ENCODE measurements around the gene MT3. TPM values are rescaled to one million over a fixed set of nuclear protein-coding genes. Genes with fewer than 3 reads are reported as not detected.

The MT3 gene
- total RNA-seq, 5 donors from 2014 or later (not counting 1 experiment from before 2014, with no cell fraction given), result 0.66 to 1.9 (median 0.84) TPM; not detected in 1

- DNase-seq (no peak), ATAC-seq (replicated peaks in 1 of 4) (no peak)
- no CpG with 5 or more reads among the region's 2 CpGs for WGBS (ENCODE audit: insufficient coverage)
- Histone ChIP-seq H3K4me1 (ENCODE audit: control insufficient read depth in 1 of 2, extremely low read depth in 1 of 2, insufficient read depth in 2 of 2, low read length in 2 of 2) (peaks cover 27 to 51% of the 10 kb centered on the region in 2 experiments), H3K27me3 (replicated peaks in 1 of 2; ENCODE audit: control insufficient read depth in 2 of 2, extremely low read depth in 1 of 2, insufficient read depth in 2 of 2, low read length in 1 of 2) (no peaks in the 10 kb centered on the region), H3K9me3 (no peaks in the 10 kb centered on the region), H3K27ac (ENCODE audit: low read length) (peak overlapping the region; percentile 62), H3K4me3 (ENCODE audit: control insufficient read depth in 1 of 2, extremely low read depth in 1 of 2, low read length in 1 of 2) (peak overlapping the region in 1 of 2 donors; percentile 66), H3K36me3 (ENCODE audit: control insufficient read depth in 2 of 2, extremely low read depth in 1 of 2, insufficient read depth in 1 of 2, low read length in 1 of 2) (no peaks in the 10 kb centered on the region)
- Mint-ChIP-seq H3K4me1 (peaks cover 45 to 55% (median 51%) of the 10 kb centered on the region in 3 donors), H3K4me3 (peak overlapping the region; percentile 72 to 96 (median 79)), H3K36me3 (no peaks in the 10 kb centered on the region), H3K27me3 (no peaks in the 10 kb centered on the region), H3K27ac (peak overlapping the region; percentile 86 to 94), H3K9me3 (no peaks in the 10 kb centered on the region)
- ChIA-PET POLR2A (interaction anchor here in 1 of 2 donors (1.0 kb wide), 1 partner anchor 1248 kb away, joined by 3 read pairs; no protein-coding TSS in a partner anchor), CTCF (interaction anchor here in 1 of 2 donors (3.7 kb wide), 1 partner anchor 94 kb away, joined by 24 read pairs; no protein-coding TSS in a partner anchor)
Measured at GRCh38 chr16:56607675-56608042, 18.3 kb downstream of the MT3 start.

DNA sequence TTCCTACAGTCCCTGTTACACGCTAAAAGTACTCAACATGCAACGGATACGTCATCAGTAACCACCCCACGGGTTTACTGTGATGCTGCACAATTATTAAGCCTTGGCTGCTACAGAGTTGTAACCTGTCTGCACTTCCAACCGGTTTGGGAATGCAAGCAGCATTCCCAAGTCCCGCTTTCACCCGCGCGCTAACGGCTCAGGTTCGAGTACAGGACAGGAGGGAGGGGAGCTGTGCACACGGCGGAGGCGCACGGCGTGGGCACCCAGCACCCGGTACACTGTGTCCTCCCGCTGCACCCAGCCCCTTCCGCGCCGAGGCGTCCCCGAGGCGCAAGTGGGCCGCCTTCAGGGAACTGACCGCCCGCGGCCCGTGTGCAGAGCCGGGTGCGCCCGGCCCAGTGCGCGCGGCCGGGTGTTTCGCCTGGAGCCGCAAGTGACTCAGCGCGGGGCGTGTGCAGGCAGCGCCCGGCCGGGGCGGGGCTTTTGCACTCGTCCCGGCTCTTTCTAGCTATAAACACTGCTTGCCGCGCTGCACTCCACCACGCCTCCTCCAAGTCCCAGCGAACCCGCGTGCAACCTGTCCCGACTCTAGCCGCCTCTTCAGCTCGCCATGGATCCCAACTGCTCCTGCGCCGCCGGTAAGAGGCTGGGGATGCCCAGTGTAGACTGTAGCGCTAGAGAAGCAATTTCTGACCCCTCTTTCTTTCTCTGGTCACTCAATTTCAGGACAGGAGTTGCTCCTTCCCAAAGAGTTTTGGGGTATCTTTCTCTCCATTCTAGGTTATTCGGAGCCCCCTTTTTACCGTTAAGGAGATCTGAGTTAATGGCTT lies 18.9 kb downstream of the MT3 start, which contains the start of gene MT2A:
MT2A (plus strand) TSS at position 542 of the 833 bp plus-strand sequence; CDS start at position 614, 72 bp downstream.
- no peaks in the 10 kb centered on the region for H3K27me3 ChIP-seq (replicated peaks in 1 of 2; ENCODE audit: control insufficient read depth in 2 of 2, extremely low read depth in 1 of 2, insufficient read depth in 2 of 2, low read length in 1 of 2)
- WGBS (ENCODE audit: insufficient coverage), result 4% methylated on average over 62 of the region's 62 CpGs
- Mint-ChIP-seq H3K27ac (peak within 1 kb of the TSS; percentile 93 to 98), H3K9me3 (no peaks in the 10 kb centered on the region), H3K27me3 (no peaks in the 10 kb centered on the region), H3K4me1 (peaks cover 45 to 55% (median 51%) of the 10 kb centered on the region in 3 donors), H3K4me3 (peak within 1 kb of the TSS; percentile 91 to 96 (median 94)), H3K36me3 (no peaks in the 10 kb centered on the region)
- peak within 1 kb of the TSS; percentile 66 to 67 for H3K4me3 ChIP-seq (ENCODE audit: control insufficient read depth in 1 of 2, extremely low read depth in 1 of 2, low read length in 1 of 2)
- POLR2A ChIA-PET, result interaction anchor here (1.0 kb wide), 3 partner anchors 17 to 1247 kb away, joined by 3 to 7 read pairs (median 4); partner anchors contain the start of gene MT1E (in 1 of the 2)
- peaks cover 27 to 51% of the 10 kb centered on the region in 2 experiments for H3K4me1 ChIP-seq (ENCODE audit: control insufficient read depth in 1 of 2, extremely low read depth in 1 of 2, insufficient read depth in 2 of 2, low read length in 2 of 2)
- H3K9me3 ChIP-seq, result no peaks in the 10 kb centered on the region
- peak within 1 kb of the TSS; percentile 95 for H3K27ac ChIP-seq (ENCODE audit: low read length)
- peak; percentile 75 to 95 (median 92) for ATAC-seq (replicated peaks in 1 of 4)
- CTCF ChIA-PET, result interaction anchor here in 1 of 2 donors (0.6 to 3.7 kb wide), 7 partner anchors 16 to 559 kb away, joined by 3 to 24 read pairs (median 4); partner anchors contain the start of gene MT1X
- peak; percentile 69 to 92 (median 82) for DNase-seq
- H3K36me3 ChIP-seq (ENCODE audit: control insufficient read depth in 2 of 2, extremely low read depth in 1 of 2, insufficient read depth in 1 of 2, low read length in 1 of 2), result no peaks in the 10 kb centered on the region

GRCh38 chr16:56608876-56609462 lies 19.6 kb downstream of the MT3 start:
- H3K27ac ChIP-seq (ENCODE audit: low read length), result peak overlapping the region; percentile 95
- ChIA-PET POLR2A (interaction anchor here in 1 of 2 donors (1.0 to 1.6 kb wide), 3 partner anchors 17 to 67 kb away, joined by 4 to 7 read pairs (median 5); partner anchors contain the start of gene MT1E), CTCF (interaction anchor here in 1 of 2 donors (0.6 to 3.7 kb wide), 6 partner anchors 8 to 93 kb away, joined by 3 to 24 read pairs (median 5); no protein-coding TSS in a partner anchor)
- peak in 2 of 4 experiments; percentile 13 for ATAC-seq (replicated peaks in 1 of 4)
- peaks cover 43 to 55% (median 51%) of the 10 kb centered on the region in 3 donors for H3K4me1 Mint-ChIP-seq
- H3K4me3 Mint-ChIP-seq, result peak overlapping the region; percentile 91 to 96 (median 94)
- H3K4me3 ChIP-seq (ENCODE audit: control insufficient read depth in 1 of 2, extremely low read depth in 1 of 2, low read length in 1 of 2), result peak overlapping the region; percentile 66 to 67
- peak overlapping the region; percentile 93 to 98 for H3K27ac Mint-ChIP-seq
- H3K4me1 ChIP-seq (ENCODE audit: control insufficient read depth in 1 of 2, extremely low read depth in 1 of 2, insufficient read depth in 2 of 2, low read length in 2 of 2), result peaks cover 27 to 51% of the 10 kb centered on the region in 2 experiments
- 0% methylated on average over 13 of the region's 21 CpGs for WGBS (ENCODE audit: insufficient coverage)
- no peaks in the 10 kb centered on the region for H3K36me3 Mint-ChIP-seq
- DNase-seq, result no peak
- no peaks in the 10 kb centered on the region for H3K36me3 ChIP-seq (ENCODE audit: control insufficient read depth in 2 of 2, extremely low read depth in 1 of 2, insufficient read depth in 1 of 2, low read length in 1 of 2)
- H3K27me3 ChIP-seq (replicated peaks in 1 of 2; ENCODE audit: control insufficient read depth in 2 of 2, extremely low read depth in 1 of 2, insufficient read depth in 2 of 2, low read length in 1 of 2), result no peaks in the 10 kb centered on the region
- H3K27me3 Mint-ChIP-seq, result no peaks in the 10 kb centered on the region
- H3K9me3 Mint-ChIP-seq, result no peaks in the 10 kb centered on the region
- no peaks in the 10 kb centered on the region for H3K9me3 ChIP-seq

GRCh38 chr16:56609463-56609921 lies 20.2 kb downstream of the MT3 start:
- H3K9me3 ChIP-seq, result no peaks in the 10 kb centered on the region
- peaks cover 27 to 51% of the 10 kb centered on the region in 2 experiments for H3K4me1 ChIP-seq (ENCODE audit: control insufficient read depth in 1 of 2, extremely low read depth in 1 of 2, insufficient read depth in 2 of 2, low read length in 2 of 2)
- peaks cover 44 to 56% (median 51%) of the 10 kb centered on the region in 3 donors for H3K4me1 Mint-ChIP-seq
- H3K36me3 ChIP-seq (ENCODE audit: control insufficient read depth in 2 of 2, extremely low read depth in 1 of 2, insufficient read depth in 1 of 2, low read length in 1 of 2), result no peaks in the 10 kb centered on the region
- DNase-seq, result peak in 34 of 35 experiments; percentile 49 to 93 (median 75)
- no peaks in the 10 kb centered on the region for H3K27me3 ChIP-seq (replicated peaks in 1 of 2; ENCODE audit: control insufficient read depth in 2 of 2, extremely low read depth in 1 of 2, insufficient read depth in 2 of 2, low read length in 1 of 2)
- H3K27ac ChIP-seq (ENCODE audit: low read length), result peak overlapping the region; percentile 95
- peak overlapping the region; percentile 91 to 96 (median 94) for H3K4me3 Mint-ChIP-seq
- no peaks in the 10 kb centered on the region for H3K9me3 Mint-ChIP-seq
- H3K4me3 ChIP-seq (ENCODE audit: control insufficient read depth in 1 of 2, extremely low read depth in 1 of 2, low read length in 1 of 2), result peak overlapping the region; percentile 66 to 67
- H3K36me3 Mint-ChIP-seq, result no peaks in the 10 kb centered on the region
- ATAC-seq (replicated peaks in 1 of 4), result peak; percentile 34 to 56 (median 44)
- ChIA-PET CTCF (interaction anchor here in 1 of 2 donors (1.2 to 2.3 kb wide), 2 partner anchors 9 to 92 kb away, joined by 4 to 8 read pairs; no protein-coding TSS in a partner anchor), POLR2A (interaction anchor here in 1 of 2 donors (0.5 to 1.6 kb wide), 4 partner anchors 12 to 97 kb away, joined by 3 to 5 read pairs (median 3); no protein-coding TSS in a partner anchor)
- 0% methylated on average over 3 of the region's 6 CpGs for WGBS (ENCODE audit: insufficient coverage)
- no peaks in the 10 kb centered on the region for H3K27me3 Mint-ChIP-seq
- peak overlapping the region; percentile 93 to 98 for H3K27ac Mint-ChIP-seq

DNA sequence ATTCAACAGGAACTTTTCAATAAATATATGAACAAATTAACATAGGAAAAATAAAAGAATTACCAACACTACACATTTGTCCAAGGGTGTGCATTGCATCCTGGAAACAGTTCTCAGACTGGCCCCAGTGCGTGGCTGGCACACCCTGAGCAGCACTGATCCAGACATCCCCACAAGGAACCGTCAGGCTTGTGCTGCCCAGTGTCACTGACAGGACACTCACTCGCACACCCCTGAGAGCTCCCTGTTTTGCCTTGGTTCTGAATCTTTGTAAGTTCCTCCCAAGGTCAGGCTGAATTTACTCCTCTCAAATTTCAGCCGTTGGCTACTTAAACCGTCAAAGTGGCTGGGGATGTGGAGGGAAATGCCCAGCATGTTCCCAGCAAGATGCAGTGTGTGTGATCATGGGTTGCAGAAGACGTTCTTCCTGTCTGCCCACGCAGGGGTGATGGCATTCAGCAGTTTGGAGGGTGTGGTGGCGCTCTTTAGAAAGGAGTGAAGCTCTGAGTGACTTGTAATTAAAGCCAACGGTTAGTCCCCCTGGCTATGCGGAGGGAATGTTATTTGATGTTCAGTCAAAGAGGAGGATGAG lies 20.8 kb downstream of the MT3 start:
- peak; percentile 22 to 78 (median 26) for ATAC-seq (replicated peaks in 1 of 4)
- Mint-ChIP-seq H3K4me3 (peak overlapping the region; percentile 91 to 96 (median 94)), H3K27ac (peak overlapping the region; percentile 93 to 98), H3K9me3 (no peaks in the 10 kb centered on the region), H3K36me3 (no peaks in the 10 kb centered on the region), H3K4me1 (peaks cover 47 to 58% (median 51%) of the 10 kb centered on the region in 3 donors), H3K27me3 (no peaks in the 10 kb centered on the region)
- no peaks in the 10 kb centered on the region for H3K9me3 ChIP-seq
- POLR2A ChIA-PET, result interaction anchor here in 1 of 2 donors (0.5 to 1.6 kb wide), 4 partner anchors 11 to 97 kb away, joined by 3 to 5 read pairs (median 3); no protein-coding TSS in a partner anchor
- 0% methylated on average over 10 of the region's 10 CpGs for WGBS (ENCODE audit: insufficient coverage)
- H3K27me3 ChIP-seq (replicated peaks in 1 of 2; ENCODE audit: control insufficient read depth in 2 of 2, extremely low read depth in 1 of 2, insufficient read depth in 2 of 2, low read length in 1 of 2), result no peaks in the 10 kb centered on the region
- H3K27ac ChIP-seq (ENCODE audit: low read length), result peak overlapping the region; percentile 95
- H3K36me3 ChIP-seq (ENCODE audit: control insufficient read depth in 2 of 2, extremely low read depth in 1 of 2, insufficient read depth in 1 of 2, low read length in 1 of 2), result no peaks in the 10 kb centered on the region
- DNase-seq, result peak in 34 of 35 experiments; percentile 44 to 88 (median 70)
- H3K4me1 ChIP-seq (ENCODE audit: control insufficient read depth in 1 of 2, extremely low read depth in 1 of 2, insufficient read depth in 2 of 2, low read length in 2 of 2), result peaks cover 27 to 51% of the 10 kb centered on the region in 2 experiments
- CTCF ChIA-PET, result interaction anchor here in 1 of 2 donors (1.0 to 2.3 kb wide), 4 partner anchors 9 to 92 kb away, joined by 3 to 8 read pairs (median 4); no protein-coding TSS in a partner anchor
- peak overlapping the region; percentile 66 to 67 for H3K4me3 ChIP-seq (ENCODE audit: control insufficient read depth in 1 of 2, extremely low read depth in 1 of 2, low read length in 1 of 2)
